ENCODE data around the gene DYNC1I1.

The DYNC1I1 gene

GRCh38 chr7:96026010-96026409 lies 253.7 kb downstream of the DYNC1I1 start:
- no peak for DNase-seq (ENCODE audit: low spot score)

- DNase-seq (ENCODE audit: low spot score): no peak
Measured at GRCh38 chr7:96026611-96027010, 254.3 kb downstream of the DYNC1I1 start.

GRCh38 chr7:96028729-96029128 lies 256.4 kb downstream of the DYNC1I1 start:
- DNase-seq (ENCODE audit: low spot score): no peak

GRCh38 chr7:96033009-96033598 lies 260.8 kb downstream of the DYNC1I1 start:
- no peak for DNase-seq (ENCODE audit: low spot score)

- DNase-seq (ENCODE audit: low spot score): no peak
Measured at GRCh38 chr7:96034940-96035727, 262.8 kb downstream of the DYNC1I1 start.

- DNase-seq (ENCODE audit: low spot score): no peak
Measured at GRCh38 chr7:96040250-96040772, 268.0 kb downstream of the DYNC1I1 start.

- no peak for DNase-seq (ENCODE audit: low spot score)
Measured at GRCh38 chr7:96041171-96041570, 268.8 kb downstream of the DYNC1I1 start.

- DNase-seq (ENCODE audit: low spot score): no peak
Measured at GRCh38 chr7:96045181-96045580, 272.8 kb downstream of the DYNC1I1 start.

GRCh38 chr7:96045919-96046318 lies 273.6 kb downstream of the DYNC1I1 start:
- no peak for DNase-seq (ENCODE audit: low spot score)

- no peak for DNase-seq (ENCODE audit: low spot score)
Measured at GRCh38 chr7:96052289-96052688, 279.9 kb downstream of the DYNC1I1 start.

- no peak for DNase-seq (ENCODE audit: low spot score)
Measured at GRCh38 chr7:96052860-96053470, 280.6 kb downstream of the DYNC1I1 start.

- no peak for DNase-seq (ENCODE audit: low spot score)
Measured at GRCh38 chr7:96055717-96056116, 283.4 kb downstream of the DYNC1I1 start.

- DNase-seq (ENCODE audit: low spot score): no peak
Measured at GRCh38 chr7:96059075-96059474, 286.7 kb downstream of the DYNC1I1 start.

- no peak for DNase-seq (ENCODE audit: low spot score)
Measured at GRCh38 chr7:96061009-96061408, 288.7 kb downstream of the DYNC1I1 start.

- DNase-seq (ENCODE audit: low spot score): no peak
Measured at GRCh38 chr7:96061844-96062243, 289.5 kb downstream of the DYNC1I1 start.

GRCh38 chr7:96067321-96067720 lies 295.0 kb downstream of the DYNC1I1 start:
- no peak for DNase-seq (ENCODE audit: low spot score)

GRCh38 chr7:96069401-96069800 lies 297.0 kb downstream of the DYNC1I1 start:
- DNase-seq (ENCODE audit: low spot score): no peak

GRCh38 chr7:96074871-96075270 lies 302.5 kb downstream of the DYNC1I1 start:
- DNase-seq (ENCODE audit: low spot score): no peak

GRCh38 chr7:96075510-96076349 lies 303.4 kb downstream of the DYNC1I1 start:
- DNase-seq (ENCODE audit: low spot score): peak; percentile 80

GRCh38 chr7:96076350-96076707 lies 304.0 kb downstream of the DYNC1I1 start:
- no peak for DNase-seq (ENCODE audit: low spot score)

- DNase-seq (ENCODE audit: low spot score): no peak
Measured at GRCh38 chr7:96080027-96080426, 307.7 kb downstream of the DYNC1I1 start.

GRCh38 chr7:96084881-96085553 lies 312.7 kb downstream of the DYNC1I1 start:
- no peak for DNase-seq (ENCODE audit: low spot score)
